Loucy (cell line): ENCODE results near the gene KDM3A.

Source experiments
- CTCF ChIP-seq: fragments of 200-600 bp; sonication (generic); conservative IDR thresholded peaks from 2 replicates; pipeline ENCODE4 v1.5.1; 2014; ENCODE audit warnings: mild to moderate bottlenecking, antibody characterized with exemption, low read length
- EZH2phosphoT487 ChIP-seq: fragments of 200-600 bp; IDR thresholded peaks from 2 replicates; pipeline ENCODE4 v1.6.1; 2018; ENCODE audit warnings: antibody characterized with exemption, mild to moderate bottlenecking, moderate library complexity, borderline replicate concordance

- no peak for TF ChIP-seq CTCF
- no peak for TF ChIP-seq EZH2phosphoT487
Measured at GRCh38 chr2:86397986-86398385, 43.2 kb upstream of the KDM3A start.
